Subcutaneous abdominal adipose tissue (tissue), 5 donors: ENCODE measurements around the gene ST3GAL3.

Experiments used
- H3K27ac ChIP-seq: one replicate; pipeline ENCODE4 v1.7.0; 2013; ENCODE audit warnings: low read depth, mild to moderate bottlenecking, inconsistent platforms, low read length, moderate library complexity
- H3K27me3 ChIP-seq, 5 donors: one replicate each; pipeline ENCODE4 v1.7.0; 2013; ENCODE audit warnings: low read length in 5 of 5, inconsistent platforms in 1 of 5; ENCODE audit not compliant: control insufficient read depth in 5 of 5, insufficient read depth in 4 of 5
- H3K36me3 ChIP-seq, 5 donors: one replicate each; pipeline ENCODE4 v1.7.0; 2013; ENCODE audit warnings: low read length in 5 of 5; ENCODE audit not compliant: control insufficient read depth in 5 of 5, insufficient read depth in 5 of 5
- H3K4me1 ChIP-seq, 5 donors: one replicate each; pipeline ENCODE4 v1.7.0; 2013; ENCODE audit warnings: low read length in 5 of 5, mild to moderate bottlenecking in 3 of 5, moderate library complexity in 1 of 5; ENCODE audit not compliant: control insufficient read depth in 5 of 5, insufficient read depth in 5 of 5
- H3K4me3 ChIP-seq, 5 donors: one replicate each; pipeline ENCODE4 v1.7.0; 2013; ENCODE audit warnings: low read length in 5 of 5, low read depth in 1 of 5
- H3K9ac ChIP-seq, 5 donors: one replicate each; pipeline ENCODE4 v1.7.0; 2013; ENCODE audit warnings: low read length in 5 of 5, mild to moderate bottlenecking in 4 of 5, moderate library complexity in 3 of 5
- H3K9me3 ChIP-seq, 5 donors: one replicate each; pipeline ENCODE4 v1.7.0; 2013; ENCODE audit warnings: low read length in 5 of 5; ENCODE audit not compliant: control insufficient read depth in 5 of 5
- donor health status: healthy.
- donor health status: healthy.
- donor health status: healthy.
- donor health status: healthy.
- donor health status: healthy.

The ST3GAL3 gene

DNA sequence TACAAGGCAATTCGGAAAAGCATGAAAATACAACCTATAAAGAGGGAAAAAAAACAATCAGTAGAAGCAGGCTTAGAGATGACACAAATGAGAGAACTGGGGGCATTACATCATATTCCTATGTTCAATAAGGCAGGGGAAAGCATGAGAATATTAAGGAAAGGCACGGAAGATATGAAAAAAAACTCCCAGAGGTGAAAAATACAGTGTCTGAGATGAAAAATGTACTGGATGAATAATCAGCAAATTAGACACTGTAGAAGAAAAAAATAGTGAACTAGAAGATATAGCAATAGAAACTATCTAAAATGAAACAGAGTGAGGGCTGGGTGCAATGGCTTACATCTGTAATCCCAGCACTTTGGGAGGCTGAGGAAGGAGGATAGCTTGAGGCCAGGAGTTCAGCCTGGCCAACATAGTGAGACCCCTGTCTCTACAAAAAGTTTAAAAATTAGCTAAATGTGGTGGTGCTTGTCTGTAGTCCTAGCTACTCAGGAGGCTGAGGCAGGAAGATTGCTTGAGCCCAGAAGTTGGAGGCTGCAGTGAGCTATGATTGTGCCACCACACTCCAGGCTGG lies 101.8 kb downstream of the ST3GAL3 start:
- Histone ChIP-seq H3K36me3 (peaks cover 2 to 13% (median 3%) of the 10 kb centered on the region in 5 donors), H3K27me3 (no peaks in the 10 kb centered on the region), H3K27ac (no peak overlapping the region), H3K9me3 (peaks cover 0 to 6% (median 3%) of the 10 kb centered on the region in 5 donors), H3K9ac (no peak overlapping the region), H3K4me1 (peaks cover 0 to 12% (median 2%) of the 10 kb centered on the region in 5 donors), H3K4me3 (no peak overlapping the region)

DNA sequence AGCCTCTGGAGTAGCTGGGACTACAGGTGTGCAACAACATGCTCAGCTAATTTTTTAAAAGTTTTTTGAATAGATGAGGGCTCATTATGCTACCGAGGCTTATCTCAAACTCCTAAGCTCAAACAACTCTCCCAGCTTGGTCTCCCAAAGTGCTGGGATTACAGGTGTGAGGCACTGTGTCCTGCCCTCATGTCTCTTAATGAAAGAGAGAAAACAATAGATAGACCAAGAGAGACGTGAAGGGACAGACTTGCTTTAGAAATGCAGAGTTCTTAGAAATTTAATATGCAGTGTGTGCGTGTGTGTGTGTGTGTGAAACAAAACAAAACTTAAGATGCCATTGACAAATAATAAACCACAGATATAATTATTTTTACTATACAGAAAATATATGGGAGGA lies 105.2 kb downstream of the ST3GAL3 start:
- Histone ChIP-seq H3K36me3 (peaks cover 11 to 31% (median 23%) of the 10 kb centered on the region in 5 donors), H3K4me1 (peaks cover 0 to 13% (median 2%) of the 10 kb centered on the region in 5 donors)

DNA sequence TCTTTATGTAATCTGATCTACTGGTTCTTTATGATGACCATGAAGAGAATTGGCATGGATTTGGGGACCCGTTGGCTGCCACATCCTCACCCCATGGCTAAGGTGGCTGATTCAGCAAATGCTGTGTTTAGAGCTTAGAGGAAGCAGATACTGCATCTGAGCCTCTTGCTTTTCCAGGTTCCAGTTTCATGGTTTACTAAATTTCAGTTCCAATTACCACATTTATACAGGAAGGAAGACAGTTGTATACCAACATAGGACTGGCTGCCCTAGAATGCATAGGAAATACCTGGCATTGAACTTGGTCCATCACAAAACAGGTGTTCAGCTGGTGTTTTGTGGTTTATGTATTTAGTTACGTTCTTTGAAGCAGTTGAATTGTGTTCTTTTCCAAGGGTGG lies 107.1 kb downstream of the ST3GAL3 start:
- H3K9me3 ChIP-seq: peaks cover 3 to 14% (median 8%) of the 10 kb centered on the region in 5 donors
- H3K36me3 ChIP-seq: peaks cover 18 to 31% (median 23%) of the 10 kb centered on the region in 5 donors
- peaks cover 0 to 13% (median 2%) of the 10 kb centered on the region in 5 donors for H3K4me1 ChIP-seq
- H3K9ac ChIP-seq: no peak overlapping the region
- no peak overlapping the region for H3K27ac ChIP-seq
- H3K4me3 ChIP-seq: no peak overlapping the region
- no peaks in the 10 kb centered on the region for H3K27me3 ChIP-seq

More for the DNA sequence above, 105.2 kb downstream of the ST3GAL3 start:
- no peaks in the 10 kb centered on the region for H3K27me3 ChIP-seq
- no peak overlapping the region for H3K9ac ChIP-seq
- no peak overlapping the region for H3K27ac ChIP-seq
- peaks cover 0 to 7% (median 5%) of the 10 kb centered on the region in 5 donors for H3K9me3 ChIP-seq
- H3K4me3 ChIP-seq: no peak overlapping the region

DNA sequence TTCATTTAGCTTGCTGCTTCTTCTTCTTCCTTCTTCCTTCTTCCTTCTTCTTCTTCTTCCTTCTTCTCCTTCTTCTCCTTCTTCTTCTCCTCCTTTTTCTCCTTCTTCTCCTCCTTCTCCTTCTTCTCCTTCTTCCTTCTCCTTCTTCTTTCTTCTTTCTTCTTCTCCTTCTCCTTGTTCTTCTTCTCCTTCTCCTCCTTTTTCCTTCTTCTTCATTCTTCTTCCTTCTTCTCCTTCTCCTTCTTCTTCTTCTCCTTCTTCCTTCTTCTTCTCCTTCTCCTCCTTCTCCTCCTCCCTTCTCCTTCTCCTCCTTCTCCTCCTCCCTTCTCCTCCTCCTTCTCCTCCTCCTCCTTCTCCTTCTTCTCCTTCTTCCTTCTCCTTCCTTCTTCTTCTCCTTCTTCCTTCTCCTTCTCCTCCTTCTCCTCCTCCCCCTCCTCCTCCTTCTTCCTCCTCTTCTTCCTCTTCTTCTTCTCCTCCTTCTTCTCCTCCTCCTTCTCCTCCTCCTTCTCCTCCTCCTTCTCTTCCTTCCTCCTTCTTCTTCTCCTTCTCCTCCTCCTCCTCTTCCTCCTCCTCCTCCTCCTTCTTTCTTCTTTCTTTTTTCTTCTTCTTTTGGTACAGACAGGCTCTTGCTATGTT lies 110.1 kb downstream of the ST3GAL3 start:
- Histone ChIP-seq H3K9me3 (peaks cover 3 to 14% (median 8%) of the 10 kb centered on the region in 5 donors), H3K36me3 (peaks cover 18 to 23% (median 20%) of the 10 kb centered on the region in 5 donors), H3K9ac (no peak overlapping the region), H3K4me1 (peaks cover 0 to 18% (median 9%) of the 10 kb centered on the region in 5 donors), H3K27me3 (no peaks in the 10 kb centered on the region), H3K27ac (no peak overlapping the region), H3K4me3 (no peak overlapping the region)

DNA sequence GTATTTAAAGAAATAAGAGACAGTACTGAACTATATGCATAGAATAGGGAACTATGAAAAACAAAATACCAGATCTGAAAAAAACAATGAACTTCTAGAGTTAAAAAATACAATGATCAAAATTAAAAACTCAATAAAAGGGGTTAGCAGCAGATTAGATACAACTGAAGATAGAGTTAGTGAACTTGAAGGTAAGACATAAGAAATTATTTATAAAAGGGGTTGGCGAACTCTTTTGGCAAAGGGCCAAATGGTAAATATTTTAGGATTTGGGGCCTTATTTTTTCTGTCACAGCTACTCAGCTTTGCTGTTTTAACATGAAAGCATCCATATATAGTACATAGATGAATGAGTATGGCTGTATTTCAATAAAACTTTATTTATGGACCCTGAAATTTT lies 111.4 kb downstream of the ST3GAL3 start:
- H3K9ac ChIP-seq: no peak overlapping the region
- peaks cover 3 to 14% (median 8%) of the 10 kb centered on the region in 5 donors for H3K9me3 ChIP-seq
- H3K27me3 ChIP-seq: no peaks in the 10 kb centered on the region
- no peak overlapping the region for H3K4me3 ChIP-seq
- peaks cover 0 to 12% (median 7%) of the 10 kb centered on the region in 5 donors for H3K4me1 ChIP-seq
- H3K27ac ChIP-seq: no peak overlapping the region
- H3K36me3 ChIP-seq: peaks cover 18 to 23% (median 20%) of the 10 kb centered on the region in 5 donors

DNA sequence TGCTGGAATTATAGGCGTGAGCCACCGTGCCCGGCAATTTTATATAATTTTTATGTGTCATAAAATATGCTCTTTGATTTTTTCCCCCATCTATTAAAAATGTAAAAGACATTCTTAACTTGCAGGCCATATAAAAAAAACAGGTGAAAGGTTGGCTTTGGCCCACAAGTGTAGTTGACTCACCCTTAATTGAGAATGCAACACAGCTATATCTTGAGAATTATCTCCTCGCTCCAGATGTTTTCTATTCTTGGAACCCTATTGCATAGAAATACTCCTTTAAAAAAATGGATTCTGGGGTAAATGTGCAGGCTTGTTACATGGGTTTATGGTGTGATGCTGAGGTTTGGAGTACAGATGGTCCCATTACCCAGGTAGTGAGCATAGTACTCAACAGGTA lies 112.0 kb downstream of the ST3GAL3 start:
- Histone ChIP-seq H3K27me3 (no peaks in the 10 kb centered on the region), H3K9me3 (peaks cover 3 to 14% (median 8%) of the 10 kb centered on the region in 5 donors), H3K4me1 (peaks cover 0 to 15% (median 6%) of the 10 kb centered on the region in 5 donors), H3K36me3 (peaks cover 18 to 23% (median 20%) of the 10 kb centered on the region in 5 donors), H3K27ac (no peak overlapping the region), H3K9ac (no peak overlapping the region), H3K4me3 (no peak overlapping the region)

DNA sequence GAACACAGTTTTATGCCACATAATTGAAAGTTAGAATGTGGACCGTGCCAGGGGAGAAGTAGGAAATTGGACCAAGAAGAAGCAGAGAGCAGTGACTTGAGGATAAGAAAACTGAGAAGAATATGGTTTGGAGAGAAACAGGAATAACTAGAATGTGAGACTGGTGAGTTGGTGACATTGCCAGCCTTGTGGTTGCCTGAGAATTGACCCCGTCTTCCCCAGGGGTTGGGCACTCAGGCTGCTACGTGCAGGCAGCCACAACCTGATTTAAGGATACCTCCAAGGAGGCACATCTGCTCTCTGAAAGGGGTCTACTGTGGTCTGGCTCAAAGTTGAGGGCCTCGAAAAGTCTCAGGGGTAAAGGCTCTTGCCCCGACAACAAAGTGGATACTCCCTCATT lies 114.1 kb downstream of the ST3GAL3 start:
- Histone ChIP-seq H3K9ac (no peak overlapping the region), H3K9me3 (peaks cover 3 to 14% (median 8%) of the 10 kb centered on the region in 5 donors), H3K27me3 (no peaks in the 10 kb centered on the region), H3K27ac (no peak overlapping the region), H3K4me1 (peaks cover 0 to 13% (median 6%) of the 10 kb centered on the region in 5 donors), H3K4me3 (no peak overlapping the region), H3K36me3 (peaks cover 2 to 15% (median 4%) of the 10 kb centered on the region in 5 donors)

DNA sequence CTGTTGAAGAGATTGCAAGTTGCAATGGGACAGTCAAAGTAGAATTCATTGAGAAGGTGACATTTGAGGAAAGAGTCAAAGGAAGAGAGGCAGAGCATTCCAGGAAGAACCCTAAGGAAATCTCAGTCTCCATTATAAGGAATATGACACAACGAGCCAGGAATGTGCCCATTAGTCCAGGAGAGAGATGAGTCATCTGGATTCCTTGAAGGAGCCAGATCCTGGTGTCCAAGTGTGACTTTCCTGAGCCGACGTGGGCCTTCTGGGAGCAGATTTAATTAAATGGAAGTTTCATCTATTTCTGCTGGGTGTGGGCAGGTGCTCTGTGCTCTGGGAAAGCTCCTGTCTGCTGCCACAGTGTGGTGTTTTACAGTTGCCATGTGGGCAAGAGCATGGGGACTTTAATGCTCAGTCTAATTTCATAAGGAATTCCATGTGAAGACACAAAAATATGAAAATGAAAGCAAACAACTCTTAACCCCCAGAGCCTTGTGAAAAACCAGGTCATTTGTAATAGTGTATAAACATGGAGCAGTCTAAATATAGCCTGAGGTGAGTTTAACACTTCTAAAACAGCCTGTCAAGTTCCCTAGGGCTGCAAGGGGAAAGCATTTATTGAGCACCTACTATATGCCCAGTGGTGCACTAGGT lies 114.8 kb downstream of the ST3GAL3 start:
- Histone ChIP-seq H3K9me3 (peaks cover 3 to 14% (median 7%) of the 10 kb centered on the region in 5 donors), H3K4me1 (peaks cover 0 to 13% (median 6%) of the 10 kb centered on the region in 5 donors), H3K27me3 (no peaks in the 10 kb centered on the region), H3K36me3 (peaks cover 0 to 11% (median 0%) of the 10 kb centered on the region in 5 donors), H3K27ac (no peak overlapping the region), H3K9ac (no peak overlapping the region), H3K4me3 (no peak overlapping the region)

DNA sequence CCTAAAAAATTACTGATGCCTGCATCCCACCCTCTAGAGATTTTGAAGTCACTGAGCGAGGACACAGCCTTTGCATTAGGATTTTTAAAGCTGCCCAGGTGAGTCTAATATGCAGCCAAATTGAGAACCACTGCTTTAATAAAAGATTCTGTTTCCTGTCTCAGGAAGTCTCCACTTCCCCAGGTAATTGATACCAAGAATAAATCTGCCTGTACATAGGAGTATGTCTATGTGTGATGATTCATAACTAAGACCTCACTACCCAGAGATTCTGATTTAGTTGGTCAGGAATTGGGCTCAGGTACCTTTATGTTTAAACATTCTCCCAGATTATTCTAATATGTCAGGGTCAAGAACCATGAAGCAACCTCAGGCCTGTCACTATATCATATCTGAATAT lies 117.5 kb downstream of the ST3GAL3 start:
- Histone ChIP-seq H3K4me1 (peaks cover 0 to 13% (median 6%) of the 10 kb centered on the region in 5 donors), H3K9me3 (no peaks in the 10 kb centered on the region), H3K27ac (no peak overlapping the region), H3K27me3 (no peaks in the 10 kb centered on the region), H3K4me3 (no peak overlapping the region), H3K9ac (no peak overlapping the region), H3K36me3 (peaks cover 0 to 3% (median 0%) of the 10 kb centered on the region in 5 donors)

DNA sequence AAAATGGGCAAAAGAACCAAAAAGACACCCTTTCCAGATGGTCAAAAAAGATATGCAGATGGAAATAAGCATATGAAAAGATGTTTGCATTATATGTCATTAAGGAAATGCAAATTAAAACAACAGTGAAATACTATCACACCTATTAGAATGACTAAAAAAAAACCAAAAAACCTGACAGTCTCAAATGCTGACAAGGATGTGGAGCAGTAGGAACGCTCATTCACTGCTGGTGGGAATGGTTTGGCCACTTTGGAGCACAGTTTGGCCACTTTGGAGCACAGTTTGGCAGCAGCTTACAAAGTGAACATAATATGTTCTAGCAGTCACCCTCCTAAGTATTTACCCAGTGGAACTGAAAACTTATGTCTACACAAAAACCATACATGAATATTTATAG lies 121.2 kb downstream of the ST3GAL3 start:
- peaks cover 0 to 6% (median 2%) of the 10 kb centered on the region in 5 donors for H3K36me3 ChIP-seq
- H3K9ac ChIP-seq: no peak overlapping the region
- H3K27ac ChIP-seq: no peak overlapping the region
- no peaks in the 10 kb centered on the region for H3K9me3 ChIP-seq
- no peak overlapping the region for H3K4me3 ChIP-seq
- peaks cover 0 to 21% (median 6%) of the 10 kb centered on the region in 5 donors for H3K4me1 ChIP-seq
- no peaks in the 10 kb centered on the region for H3K27me3 ChIP-seq
